GM23338 (cell line): ENCODE data around the gene TOM1L2. TPM values are rescaled to one million over a fixed set of nuclear protein-coding genes. Genes with fewer than 3 reads are reported as not detected.

Source experiments
- ATAC-seq: fragments of 200-7000 bp; cut with Tn5 transposase; 3 replicates; pipeline ENCODE4 v1.9.1; 2020
- DNase-seq: peaks from one replicate; pipeline ENCODE4 v3.0.0-alpha.2; 2015; ENCODE audit warnings: low spot score
- H2AFZ ChIP-seq: fragments of 200-600 bp; sonication (generic); 2 replicates; pipeline ENCODE4 v1.8.0; 2016; ENCODE audit warnings: antibody characterized with exemption, mild to moderate bottlenecking, moderate library complexity
- H3F3A ChIP-seq: fragments of 200-600 bp; sonication (generic); replicated peaks from 2 replicates; pipeline ENCODE4 v1.8.0; 2017; ENCODE audit warnings: antibody characterized with exemption, mixed run types, low read depth
- H3K27ac ChIP-seq: fragments of 200-600 bp; sonication (generic); 2 replicates; pipeline ENCODE4 v1.6.1; 2016; ENCODE audit warnings: low read depth
- H3K27me3 ChIP-seq: fragments of 200-600 bp; sonication (generic); 2 replicates; pipeline ENCODE4 v1.8.0; 2016; ENCODE audit warnings: mild to moderate bottlenecking, mixed run types, moderate library complexity; ENCODE audit not compliant: insufficient read depth
- H3K36me3 ChIP-seq: fragments of 200-600 bp; sonication (generic); 2 replicates; pipeline ENCODE4 v1.8.0; 2016; ENCODE audit warnings: mild to moderate bottlenecking; ENCODE audit not compliant: insufficient read depth
- H3K4me1 ChIP-seq: fragments of 200-600 bp; sonication (generic); 2 replicates; pipeline ENCODE4 v1.8.0; 2016; ENCODE audit warnings: mild to moderate bottlenecking, moderate library complexity; ENCODE audit not compliant: insufficient read depth
- H3K4me2 ChIP-seq: fragments of 200-600 bp; sonication (generic); 2 replicates; pipeline ENCODE4 v1.7.1; 2017; ENCODE audit warnings: mixed run types
- H3K4me3 ChIP-seq: fragments of 200-600 bp; sonication (generic); 2 replicates; pipeline ENCODE4 v1.6.1; 2016; ENCODE audit warnings: mixed run types
- H3K79me2 ChIP-seq: fragments of 200-600 bp; sonication (generic); replicated peaks from 2 replicates; pipeline ENCODE4 v1.8.0; 2017; ENCODE audit warnings: mild to moderate bottlenecking; ENCODE audit not compliant: insufficient read depth
- H3K9me2 ChIP-seq: fragments of 200-600 bp; sonication (generic); 2 replicates; pipeline ENCODE4 v1.8.0; 2017; ENCODE audit not compliant: insufficient read depth
- H4K20me1 ChIP-seq: fragments of 200-600 bp; sonication (generic); replicated peaks from 2 replicates; pipeline ENCODE4 v1.8.0; 2017; ENCODE audit warnings: mild to moderate bottlenecking; ENCODE audit not compliant: insufficient read depth
- H3K27ac Mint-ChIP-seq: 2 replicates; pipeline ENCODE4 v1.8.0; 2020; ENCODE audit warnings: inconsistent platforms, mild to moderate bottlenecking, moderate library complexity, mixed read lengths
- H3K27me3 Mint-ChIP-seq: 3 replicates; pipeline ENCODE4 v1.8.0; 2022; ENCODE audit warnings: low read depth, mild to moderate bottlenecking, moderate library complexity, mixed read lengths, inconsistent platforms; ENCODE audit not compliant: insufficient read depth, poor library complexity
- H3K36me3 Mint-ChIP-seq: 3 replicates; pipeline ENCODE4 v1.8.0; 2021; ENCODE audit warnings: low read depth, mild to moderate bottlenecking, inconsistent platforms, moderate library complexity, mixed read lengths
- H3K4me1 Mint-ChIP-seq: 3 replicates; pipeline ENCODE4 v1.8.0; 2020; ENCODE audit warnings: mild to moderate bottlenecking, inconsistent platforms, mixed read lengths
- H3K4me3 Mint-ChIP-seq: 3 replicates; pipeline ENCODE4 v1.8.0; 2021; ENCODE audit warnings: moderate library complexity, mild to moderate bottlenecking, inconsistent platforms, mixed read lengths
- H3K9me3 Mint-ChIP-seq: 3 replicates; pipeline ENCODE4 v1.8.0; 2020; ENCODE audit warnings: moderate library complexity, mild to moderate bottlenecking, inconsistent platforms, mixed read lengths
- CREB1 ChIP-seq: fragments of 250-450 bp; sonication (Bioruptor Pico); IDR thresholded peaks from 2 replicates; pipeline ENCODE4 v1.5.0; 2020; ENCODE audit warnings: low read depth, mild to moderate bottlenecking, moderate library complexity
- CTCF ChIP-seq, 2 experiments: fragments of 200-600 bp in 1 of 2; sonication (generic) in 1 of 2; conservative IDR thresholded peaks; 2 replicates each; pipeline versions ENCODE4 v1.5.1 to v1.6.1; 2016 to 2017; ENCODE audit warnings: antibody characterized with exemption in 2 of 2, low read depth in 2 of 2, mild to moderate bottlenecking in 2 of 2, moderate library complexity in 1 of 2
- ETS1 ChIP-seq: IDR thresholded peaks from 2 replicates; pipeline ENCODE4 v1.6.1; 2016; ENCODE audit warnings: antibody characterized with exemption
- REST ChIP-seq: IDR thresholded peaks from one replicate; pipeline ENCODE4 v1.6.1; 2018; ENCODE audit warnings: antibody characterized with exemption; ENCODE audit not compliant: unreplicated experiment
- STAT1 ChIP-seq: IDR thresholded peaks from one replicate; pipeline ENCODE4 v1.6.1; 2016; ENCODE audit warnings: antibody characterized with exemption; ENCODE audit not compliant: unreplicated experiment
- ZNF114 ChIP-seq: fragments of 250-450 bp; sonication (Bioruptor Pico); IDR thresholded peaks from 2 replicates; pipeline ENCODE4 v1.5.0; 2020; ENCODE audit warnings: mild to moderate bottlenecking, moderate library complexity
- ZNF331 ChIP-seq: fragments of 250-450 bp; sonication (Bioruptor Pico); IDR thresholded peaks from 2 replicates; pipeline ENCODE4 v1.5.0; 2020; ENCODE audit warnings: low read depth, mild to moderate bottlenecking, moderate library complexity
- ZNF462 ChIP-seq: fragments of 250-450 bp; sonication (Bioruptor Pico); IDR thresholded peaks from 2 replicates; pipeline ENCODE4 v1.5.0; 2020; ENCODE audit warnings: mild to moderate bottlenecking, moderate library complexity
- polyA plus RNA-seq: library from polyadenylated mRNA; unstranded; fragments of >200 nt; fragmentation: Nextera tagmentation; extraction: Ambion mirVana; gene quantifications from 2 replicates; pipeline ENCODE4 v1.2.1, GENCODE V29; 2016
- total RNA-seq: library from RNA; depleted of rRNA; stranded (reverse); fragments of >200 nt; shearing (Covaris generic); gene quantifications from 2 replicates; pipeline ENCODE4 v1.2.3, GENCODE V29; 2014

TOM1L2 gene
- total and polyA plus RNA-seq, 2 experiments from 2014 or later = 3.3 TPM

- no peak for TF ChIP-seq ZNF462
Observed at GRCh38 chr17:17892731-17893130, 79.5 kb downstream of the TOM1L2 start (continued).

GRCh38 chr17:17892009-17892408 lies 80.2 kb downstream of the TOM1L2 start:
- Histone ChIP-seq H3K36me3 (no peaks in the 10 kb centered on the region), H4K20me1 (no peaks in the 10 kb centered on the region), H3K4me3 (no peak overlapping the region), H3K27me3 (no peaks in the 10 kb centered on the region), H3K4me2 (no peak overlapping the region), H3F3A (no peaks in the 10 kb centered on the region), H3K9me2 (no peaks in the 10 kb centered on the region), H3K27ac (no peak overlapping the region), H3K79me2 (no peaks in the 10 kb centered on the region), H2AFZ (no peak overlapping the region), H3K4me1 (no peaks in the 10 kb centered on the region; the same call in 1 of the 2 replicates)
- peaks cover 4% of the 10 kb centered on the region for H3K27me3 Mint-ChIP-seq
- H3K36me3 Mint-ChIP-seq = no peaks in the 10 kb centered on the region
- H3K27ac Mint-ChIP-seq = no peak overlapping the region
- peaks cover 21% of the 10 kb centered on the region for H3K4me1 Mint-ChIP-seq
- no peaks in the 10 kb centered on the region; the same call in 2 of the 3 replicates for H3K9me3 Mint-ChIP-seq
- ATAC-seq (no peak), DNase-seq (no peak)
- no peak overlapping the region for H3K4me3 Mint-ChIP-seq
- no peak for TF ChIP-seq STAT1
- no peak for TF ChIP-seq ZNF331 (CRISPR knock-in tag)
- TF ChIP-seq REST = no peak
- TF ChIP-seq ETS1 = no peak
- no peak for TF ChIP-seq CTCF (conservative IDR thresholded peaks at IDR 0.05; ENCODE audit: low read depth in 2 of 2)
- TF ChIP-seq ZNF114 (CRISPR knock-in tag) = no peak
- TF ChIP-seq CREB1 = no peak
